Esophagus muscularis mucosa (tissue), 4 donors: ENCODE data around the gene MATK. TPM values are rescaled to one million over a fixed set of nuclear protein-coding genes. Genes with fewer than 3 reads are reported as not detected.

Experiments
- DNase-seq: peaks from one replicate; pipeline ENCODE4 v3.0.0-alpha.2; 2017; ENCODE audit errors: extremely low spot score
- H3K27ac ChIP-seq, 4 donors: fragments of 200-600 bp; sonication (generic); replicated peaks in 1 of 4; 1 replicate in 3 of 4; 2 replicates in 1 of 4; pipeline ENCODE4 v1.5.1; 2016 to 2019; ENCODE audit warnings: mild to moderate bottlenecking in 1 of 4
- H3K27me3 ChIP-seq, 4 donors: fragments of 200-600 bp; sonication (generic); one replicate each; pipeline versions ENCODE4 v1.5.1 to v1.6.0; 2016 to 2019
- H3K36me3 ChIP-seq, 4 donors: fragments of 200-600 bp; sonication (generic); one replicate each; pipeline ENCODE4 v1.5.1; 2016 to 2019
- H3K4me1 ChIP-seq, 4 donors: fragments of 200-600 bp; sonication (generic); one replicate each; pipeline ENCODE4 v1.5.1; 2016 to 2019
- H3K4me3 ChIP-seq, 4 donors: fragments of 200-600 bp; sonication (generic); 1 replicate in 2 of 4; 2 replicates in 2 of 4; pipeline ENCODE4 v1.5.1; 2016 to 2019; ENCODE audit warnings: mild to moderate bottlenecking in 4 of 4, moderate library complexity in 1 of 4
- H3K9me3 ChIP-seq, 4 donors: fragments of 200-600 bp; sonication (generic); 1 replicate in 3 of 4; 2 replicates in 1 of 4; pipeline ENCODE4 v1.5.1; 2016 to 2019
- EP300 ChIP-seq: sonication (generic); formaldehyde crosslinking; IDR thresholded peaks from one replicate; pipeline ENCODE4 v1.6.1; 2017; ENCODE audit warnings: antibody characterized with exemption
- POLR2A ChIP-seq: fragments of 450-650 bp; IDR thresholded peaks from one replicate; pipeline ENCODE4 v1.6.1; 2017; ENCODE audit warnings: antibody characterized with exemption, moderate library complexity, mild to moderate bottlenecking, low read depth
- POLR2AphosphoS5 ChIP-seq, 2 donors: sonication (generic); formaldehyde crosslinking; IDR thresholded peaks; one replicate each; pipeline ENCODE4 v1.6.1; 2017; ENCODE audit warnings: antibody characterized with exemption in 2 of 2
- WGBS: methylation state at CpG from one replicate; pipeline ENCODE4 v1.1.5; 2018; 5-methylcytosine and 5-hydroxymethylcytosine counted together
- intact Hi-C: fragments of 100-400 bp; cut with DNase I; formaldehyde crosslinking; loops from one replicate; pipeline ENCODE4 v1.15.1; 2023
- total RNA-seq, 4 donors: library from RNA; depleted of rRNA; stranded (reverse); fragments of >200 nt; gene quantifications; one replicate each; pipeline versions ENCODE4 v1.1.0 to v1.2.1, GENCODE V29; 2016
- TF ChIP-seq, protein P1 (sequence below), 3 experiments: fragments of 200-600 bp in 2 of 3; fragments of 450-650 bp in 1 of 3; sonication (generic) in 2 of 3; IDR thresholded peaks; one replicate each; pipeline ENCODE4 v1.5.1; 2017 to 2019; ENCODE audit warnings: antibody characterized with exemption in 3 of 3, mild to moderate bottlenecking in 2 of 3, moderate library complexity in 1 of 3

The MATK gene
- total RNA-seq, 4 donors from 2014 or later = 0.13 to 2.9 (median 1.8) TPM

DNA sequence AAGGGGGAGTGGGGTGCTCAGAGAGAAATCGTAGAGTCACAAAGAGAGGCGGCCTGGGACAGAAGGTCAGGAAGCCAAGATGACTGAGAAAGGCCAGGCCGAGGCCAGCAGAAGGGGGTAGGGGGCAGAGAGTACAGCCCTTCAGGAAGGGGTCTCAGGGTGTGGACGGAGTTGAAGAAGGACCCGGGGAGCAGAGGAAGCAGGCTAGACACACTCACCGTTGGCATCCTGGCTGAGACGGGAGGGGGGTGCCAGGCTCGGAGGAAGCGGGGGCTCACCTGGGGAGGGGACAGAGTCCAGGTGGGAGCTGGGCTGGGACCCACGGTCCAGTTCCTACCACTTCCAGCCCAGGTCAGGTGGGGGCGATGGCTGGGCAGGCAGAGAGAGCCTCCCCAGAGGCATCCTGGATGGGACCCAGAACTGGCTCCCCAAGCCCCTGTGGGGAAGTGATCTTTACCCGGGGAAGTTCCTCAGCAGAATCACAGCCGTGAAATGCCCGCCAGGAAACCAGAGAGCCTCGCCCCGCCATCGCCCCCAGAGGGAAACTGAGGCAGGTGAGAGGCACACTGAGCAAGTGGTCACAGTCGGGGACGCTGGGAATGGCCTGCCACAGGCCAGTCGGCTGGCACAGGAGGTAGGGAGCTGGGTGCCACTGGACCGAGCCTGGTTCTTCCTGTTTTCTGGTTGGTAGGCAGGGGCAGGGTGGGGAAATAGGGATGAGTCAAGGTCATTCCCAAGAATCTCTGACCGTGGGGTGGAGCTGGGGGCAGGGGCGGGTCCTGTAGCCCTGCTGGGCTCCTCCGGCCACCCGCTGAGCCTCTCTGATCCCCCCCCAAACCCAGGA, 1.4 kb downstream of the MATK start:
- no peak overlapping the region for H3K27ac ChIP-seq
- 24% methylated on average over 17 of the region's 25 CpGs for WGBS
- H3K4me1 ChIP-seq = peaks cover 5 to 14% (median 9%) of the 10 kb centered on the region in 4 donors
- peaks cover 0 to 62% (median 14%) of the 10 kb centered on the region in 4 donors for H3K27me3 ChIP-seq
- no peaks in the 10 kb centered on the region for H3K36me3 ChIP-seq
- peak overlapping the region in 3 of 4 donors; percentile 20 to 44 (median 38) for H3K4me3 ChIP-seq
- no peak for DNase-seq
- intact Hi-C loops = no loop called here
- H3K9me3 ChIP-seq = peaks cover 10 to 27% (median 23%) of the 10 kb centered on the region in 4 donors
- TF ChIP-seq POLR2AphosphoS5 (IDR thresholded peaks at IDR 0.05) (no peak), POLR2A (no peak), EP300 (no peak)
- TF ChIP-seq, protein P1, sequence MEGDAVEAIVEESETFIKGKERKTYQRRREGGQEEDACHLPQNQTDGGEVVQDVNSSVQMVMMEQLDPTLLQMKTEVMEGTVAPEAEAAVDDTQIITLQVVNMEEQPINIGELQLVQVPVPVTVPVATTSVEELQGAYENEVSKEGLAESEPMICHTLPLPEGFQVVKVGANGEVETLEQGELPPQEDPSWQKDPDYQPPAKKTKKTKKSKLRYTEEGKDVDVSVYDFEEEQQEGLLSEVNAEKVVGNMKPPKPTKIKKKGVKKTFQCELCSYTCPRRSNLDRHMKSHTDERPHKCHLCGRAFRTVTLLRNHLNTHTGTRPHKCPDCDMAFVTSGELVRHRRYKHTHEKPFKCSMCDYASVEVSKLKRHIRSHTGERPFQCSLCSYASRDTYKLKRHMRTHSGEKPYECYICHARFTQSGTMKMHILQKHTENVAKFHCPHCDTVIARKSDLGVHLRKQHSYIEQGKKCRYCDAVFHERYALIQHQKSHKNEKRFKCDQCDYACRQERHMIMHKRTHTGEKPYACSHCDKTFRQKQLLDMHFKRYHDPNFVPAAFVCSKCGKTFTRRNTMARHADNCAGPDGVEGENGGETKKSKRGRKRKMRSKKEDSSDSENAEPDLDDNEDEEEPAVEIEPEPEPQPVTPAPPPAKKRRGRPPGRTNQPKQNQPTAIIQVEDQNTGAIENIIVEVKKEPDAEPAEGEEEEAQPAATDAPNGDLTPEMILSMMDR (IDR thresholded peaks at IDR 0.05) = no peak

DNA sequence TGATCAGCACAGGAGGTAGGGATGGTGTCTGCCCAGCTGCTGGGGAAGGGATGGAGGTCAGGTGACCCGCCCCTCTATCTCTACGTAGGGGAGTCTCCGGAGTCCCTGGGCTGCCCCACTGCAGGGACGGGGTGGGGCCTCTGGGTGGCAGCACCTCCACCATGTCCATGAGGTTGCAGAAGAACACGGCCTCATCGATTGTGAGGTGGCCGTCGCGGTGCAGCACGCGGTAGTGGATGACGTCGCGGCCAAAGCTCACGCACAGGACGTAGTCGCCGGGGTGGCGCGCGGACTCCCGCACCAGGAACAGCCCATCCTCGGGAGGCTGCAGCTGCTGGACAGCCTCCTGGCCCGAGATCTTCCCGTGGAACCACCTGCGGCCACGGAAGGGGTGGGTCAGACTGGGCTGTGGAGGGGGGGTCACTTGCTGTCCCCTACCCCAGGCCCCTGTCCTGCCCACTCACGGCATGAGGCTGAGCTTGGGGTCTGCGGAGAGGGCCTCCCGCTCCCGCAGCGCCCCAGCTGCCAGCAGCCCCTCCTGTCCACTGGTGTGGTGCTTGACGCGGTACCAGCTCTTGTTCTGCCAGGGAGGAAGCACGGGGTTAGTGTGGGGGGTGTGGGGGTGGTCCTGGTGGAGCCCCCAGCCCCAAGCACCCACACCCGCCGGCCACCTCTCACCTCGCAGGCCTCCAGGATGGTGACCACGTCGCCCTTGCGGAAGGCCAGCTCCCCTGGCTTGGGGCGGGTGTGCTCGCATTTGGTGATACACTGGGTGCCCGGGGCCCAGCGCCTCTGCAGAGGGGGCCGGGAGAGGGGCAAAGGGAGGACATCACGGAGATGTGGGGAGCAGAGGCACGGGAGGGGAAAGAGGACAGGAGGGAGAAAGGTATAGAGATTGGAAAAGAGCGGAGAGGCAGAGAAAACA, 2.3 kb downstream of the MATK start:
- peaks cover 0 to 71% (median 14%) of the 10 kb centered on the region in 4 donors for H3K27me3 ChIP-seq
- peaks cover 10 to 27% (median 23%) of the 10 kb centered on the region in 4 donors for H3K9me3 ChIP-seq
- WGBS = 76% methylated on average over 20 of the region's 49 CpGs
- intact Hi-C loops = no loop called here
- peaks cover 5 to 14% (median 9%) of the 10 kb centered on the region in 4 donors for H3K4me1 ChIP-seq
- TF ChIP-seq POLR2A = no peak
- no peak for TF ChIP-seq EP300
- TF ChIP-seq, protein P1 (IDR thresholded peaks at IDR 0.05) = peak in 1 of 3 experiments; percentile 8
- TF ChIP-seq POLR2AphosphoS5 (IDR thresholded peaks at IDR 0.05) = no peak
- no peak overlapping the region for H3K4me3 ChIP-seq
- DNase-seq = no peak
- no peak overlapping the region for H3K27ac ChIP-seq
- no peaks in the 10 kb centered on the region for H3K36me3 ChIP-seq

DNA sequence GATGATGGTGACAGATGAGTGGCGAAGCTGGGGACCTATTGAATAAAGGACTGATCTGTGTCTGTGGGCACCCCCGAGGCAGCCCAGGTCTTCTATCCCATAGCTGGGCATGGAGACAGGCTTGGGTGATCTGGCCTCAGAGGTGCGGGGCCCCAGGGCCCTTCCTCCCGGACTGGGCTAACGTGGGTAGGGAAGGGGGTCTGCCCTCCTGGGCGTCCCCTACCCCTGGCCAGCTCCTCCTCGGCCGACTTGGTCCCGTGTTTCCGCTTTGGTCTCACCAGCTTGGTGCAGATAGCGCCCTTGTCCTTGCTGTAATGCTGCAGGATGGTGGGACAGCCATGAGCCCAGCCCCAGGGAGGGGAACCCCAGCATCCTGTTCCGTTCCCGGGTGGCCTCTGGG, 3.3 kb downstream of the MATK start:
- DNase-seq = no peak
- Histone ChIP-seq H3K9me3 (peaks cover 10 to 27% (median 23%) of the 10 kb centered on the region in 4 donors), H3K27me3 (peaks cover 0 to 77% (median 14%) of the 10 kb centered on the region in 4 donors), H3K4me3 (no peak overlapping the region), H3K4me1 (peaks cover 5 to 14% (median 9%) of the 10 kb centered on the region in 4 donors), H3K27ac (no peak overlapping the region), H3K36me3 (no peaks in the 10 kb centered on the region)
- TF ChIP-seq, protein P1 (IDR thresholded peaks at IDR 0.05) = no peak
- TF ChIP-seq POLR2A (no peak), POLR2AphosphoS5 (IDR thresholded peaks at IDR 0.05) (no peak), EP300 (no peak)
- intact Hi-C loops = no loop called here
- WGBS = 83% methylated on average over 12 of the region's 13 CpGs

DNA sequence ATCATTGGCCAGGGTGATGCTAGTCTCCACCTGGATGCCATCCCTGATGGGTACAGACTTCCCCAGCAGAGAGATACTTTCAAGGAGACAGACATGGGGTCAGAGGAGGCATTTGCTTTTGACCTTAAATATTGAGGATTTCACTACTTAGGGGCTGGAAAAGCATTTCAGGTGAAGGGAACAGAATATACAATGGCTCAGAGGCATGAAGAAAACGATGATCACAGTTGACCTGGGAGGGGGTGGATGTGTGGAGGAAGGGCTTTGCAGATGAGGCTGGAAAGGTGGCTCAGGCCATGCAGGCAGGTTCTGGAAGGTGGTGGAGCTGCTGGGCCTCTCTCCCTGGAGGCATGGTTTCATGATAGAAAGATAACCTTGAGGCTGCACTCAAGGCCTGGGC, 3.9 kb downstream of the MATK start:
- Histone ChIP-seq H3K4me1 (peaks cover 5 to 14% (median 9%) of the 10 kb centered on the region in 4 donors), H3K9me3 (peaks cover 10 to 27% (median 23%) of the 10 kb centered on the region in 4 donors), H3K27me3 (peaks cover 0 to 78% (median 14%) of the 10 kb centered on the region in 4 donors), H3K27ac (no peak overlapping the region), H3K36me3 (no peaks in the 10 kb centered on the region), H3K4me3 (no peak overlapping the region)
- intact Hi-C loops = no loop called here
- TF ChIP-seq EP300 = no peak
- TF ChIP-seq, protein P1 (IDR thresholded peaks at IDR 0.05) = no peak
- no peak for TF ChIP-seq POLR2A
- no peak for DNase-seq
- 89% methylated on average over 1 of the region's 1 CpG for WGBS
